RCC 7860 (cell line): ENCODE data around the gene TUBA4B.

Experiments
- DNase-seq: peaks from one replicate; pipeline ENCODE4 v3.0.0-alpha.2; 2015; ENCODE audit warnings: low spot score
- FAIRE-seq: peaks from 2 replicates; lab custom pipeline; 2012; peaks lifted over from hg19 to GRCh38; lab: Jason Lieb, UNC

TUBA4B gene

DNA sequence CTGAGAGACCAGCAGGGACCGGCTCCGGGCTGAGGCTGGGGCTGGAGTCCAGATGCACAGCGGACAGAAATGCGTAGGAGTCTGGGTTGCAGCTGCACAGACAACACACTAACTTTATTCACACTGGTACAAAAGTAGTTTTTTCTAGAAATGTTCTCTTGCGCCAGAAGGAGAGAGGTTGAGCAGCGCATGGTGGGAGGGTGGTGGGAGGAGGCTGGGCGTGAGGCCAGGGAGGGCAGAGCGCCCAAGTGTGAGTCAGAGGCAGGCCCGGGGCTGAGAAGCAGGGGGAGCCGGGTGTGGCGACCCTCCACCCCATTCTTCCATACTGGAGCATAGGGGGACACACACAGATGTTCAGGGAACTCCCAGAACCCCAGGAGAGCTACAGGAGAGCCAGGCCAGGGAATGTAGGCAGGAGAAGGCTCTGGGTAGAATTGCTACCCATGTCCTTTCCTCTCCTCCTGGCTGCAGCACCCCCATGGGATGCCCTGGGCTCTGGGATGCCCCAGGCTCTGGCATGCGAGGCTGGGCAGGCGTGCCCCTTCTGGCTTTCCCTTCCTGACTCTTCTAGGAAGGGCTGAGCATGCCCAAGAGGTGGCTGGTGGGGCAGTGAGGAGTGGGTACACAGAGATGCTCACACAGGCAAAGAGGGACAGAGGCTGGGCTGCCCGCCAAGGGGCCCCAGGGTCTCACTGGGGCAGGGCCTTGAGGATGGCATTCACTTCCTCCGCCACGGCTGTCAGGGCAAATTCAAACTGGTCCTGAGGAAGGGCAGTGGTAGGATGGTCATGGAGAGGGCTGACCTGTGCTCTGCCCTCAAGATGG lies 36.7 kb downstream of the TUBA4B start:
- FAIRE-seq (no peak), DNase-seq (peak; percentile 10)

DNA sequence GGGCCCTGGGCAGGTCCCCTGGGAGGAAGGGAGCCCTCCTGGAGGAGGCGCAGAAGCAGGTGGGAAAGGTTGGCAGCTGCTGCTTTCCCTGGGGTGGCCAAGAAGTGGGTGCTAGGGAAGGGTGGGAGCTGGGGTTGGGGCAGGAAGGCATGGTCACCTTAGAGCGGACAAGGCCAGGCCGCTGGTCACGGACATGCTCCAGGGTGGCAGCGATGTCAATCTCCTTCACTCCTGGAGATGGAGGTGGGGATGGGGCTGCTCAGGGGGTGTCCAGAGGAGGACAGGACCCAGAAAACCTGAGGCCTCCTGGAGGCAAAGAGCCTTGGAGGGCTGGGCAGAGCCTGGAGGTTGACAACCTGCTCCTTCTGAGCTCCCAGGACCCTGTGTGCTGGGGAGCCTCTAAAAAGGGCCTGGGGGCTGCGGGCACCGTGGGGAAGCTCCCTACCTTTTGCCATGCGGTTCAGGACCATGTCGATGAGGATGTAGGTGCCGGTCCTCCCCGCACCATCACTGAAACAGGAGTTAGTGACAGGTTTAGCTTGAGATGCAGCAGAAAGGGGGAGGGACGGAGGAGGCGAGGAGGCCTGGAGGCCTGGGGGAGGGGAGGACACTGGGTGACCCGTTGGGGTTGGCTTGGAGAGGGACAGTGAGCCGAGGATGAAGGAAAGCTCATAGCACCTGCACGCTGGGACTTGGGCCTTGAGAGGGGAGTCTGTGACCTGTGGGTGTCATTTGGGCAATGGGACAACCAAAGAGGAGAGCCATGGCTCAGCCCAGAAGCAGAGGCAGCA lies 37.5 kb downstream of the TUBA4B start:
- no peak for DNase-seq
- FAIRE-seq: no peak

DNA sequence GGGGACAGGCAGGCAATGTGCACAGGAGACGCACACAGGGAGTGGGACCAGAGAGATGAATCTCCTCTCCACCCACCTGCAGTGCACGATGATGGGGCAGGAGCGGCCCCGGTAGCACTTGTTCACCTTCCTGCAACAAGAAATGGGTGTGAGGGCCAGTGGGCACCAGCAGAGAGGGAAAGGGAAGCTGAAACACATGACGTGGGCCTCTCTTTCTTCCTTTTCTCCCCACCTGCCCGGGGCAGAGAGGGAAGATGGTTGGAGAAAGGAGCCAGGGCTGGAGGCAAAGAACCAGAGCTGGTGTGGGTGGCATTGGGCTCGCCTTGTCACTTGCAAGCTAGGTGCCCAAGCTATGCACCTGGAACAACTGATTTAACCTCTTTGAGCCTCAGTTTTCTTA lies 38.4 kb downstream of the TUBA4B start:
- DNase-seq (no peak), FAIRE-seq (no peak)

- FAIRE-seq: no peak
- DNase-seq: no peak
These were observed 39.0 kb downstream of the TUBA4B start for GRCh38 chr2:219291910-219292490.

DNA sequence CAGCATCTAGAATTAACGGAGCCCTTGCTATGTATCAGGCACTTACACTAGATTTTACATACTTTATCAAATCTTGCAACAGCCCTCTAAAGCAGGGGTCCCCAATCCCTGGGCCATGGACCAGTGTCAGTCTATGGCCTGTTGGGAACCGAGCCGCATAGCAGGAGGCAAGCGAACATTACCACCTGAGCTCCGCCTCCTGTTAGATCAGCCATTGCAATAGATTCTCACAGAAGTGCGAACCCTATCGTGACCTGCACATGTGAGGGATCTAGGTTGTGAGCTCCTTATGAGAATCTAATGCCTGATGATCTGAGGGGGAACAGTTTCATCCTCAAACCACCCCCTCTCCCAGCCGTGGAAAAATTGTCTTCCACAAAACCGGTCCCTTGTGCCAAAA lies 39.6 kb downstream of the TUBA4B start:
- DNase-seq (no peak), FAIRE-seq (no peak)

DNA sequence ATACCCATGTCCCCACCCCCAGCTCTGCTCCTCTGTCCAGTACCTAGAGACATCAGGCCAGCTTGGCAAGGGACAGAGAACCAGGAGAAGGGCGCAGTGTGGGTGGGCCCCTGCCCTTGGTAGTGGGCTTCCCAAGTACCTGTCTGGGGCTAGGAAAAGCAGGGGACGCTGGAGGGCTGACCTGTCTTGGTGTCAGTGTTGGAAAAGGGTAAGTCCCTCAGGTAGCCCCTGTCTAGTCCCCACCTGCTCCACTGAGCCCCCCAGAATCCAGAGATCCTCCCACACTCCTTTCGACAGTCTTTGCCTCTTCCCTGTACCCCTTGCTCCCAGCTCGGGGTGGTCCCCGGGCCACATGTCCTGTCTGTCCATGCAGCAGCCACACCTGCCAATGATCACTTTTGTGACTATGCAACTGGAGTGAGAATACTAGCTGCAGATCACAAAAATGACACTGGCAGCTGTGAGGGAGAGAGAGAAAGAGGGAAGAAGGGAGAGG lies 40.7 kb downstream of the TUBA4B start:
- DNase-seq (no peak), FAIRE-seq (no peak)

- DNase-seq (peak; percentile 67), FAIRE-seq (no peak)
These were observed 41.6 kb downstream of the TUBA4B start for GRCh38 chr2:219294356-219295351.

DNA sequence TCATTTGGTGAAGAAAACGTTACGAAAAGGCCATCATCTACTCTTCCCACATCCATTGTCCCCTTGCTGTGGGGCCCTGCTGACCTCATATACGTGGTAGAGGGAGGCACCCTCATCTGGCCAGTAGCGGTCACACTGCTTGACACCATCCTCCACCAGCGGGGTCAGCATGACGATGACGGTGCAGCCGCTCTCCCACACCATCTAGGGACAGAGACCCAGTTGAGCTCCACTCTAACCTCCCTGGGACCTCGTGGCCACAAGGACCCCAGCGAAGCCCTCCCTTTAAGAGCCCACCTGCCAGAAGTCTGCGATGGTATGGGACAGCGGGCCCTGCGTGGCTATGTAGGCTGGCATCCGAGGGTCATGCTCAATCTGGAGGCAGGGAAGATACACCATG lies 43.1 kb downstream of the TUBA4B start:
- DNase-seq: no peak
- FAIRE-seq: no peak

DNA sequence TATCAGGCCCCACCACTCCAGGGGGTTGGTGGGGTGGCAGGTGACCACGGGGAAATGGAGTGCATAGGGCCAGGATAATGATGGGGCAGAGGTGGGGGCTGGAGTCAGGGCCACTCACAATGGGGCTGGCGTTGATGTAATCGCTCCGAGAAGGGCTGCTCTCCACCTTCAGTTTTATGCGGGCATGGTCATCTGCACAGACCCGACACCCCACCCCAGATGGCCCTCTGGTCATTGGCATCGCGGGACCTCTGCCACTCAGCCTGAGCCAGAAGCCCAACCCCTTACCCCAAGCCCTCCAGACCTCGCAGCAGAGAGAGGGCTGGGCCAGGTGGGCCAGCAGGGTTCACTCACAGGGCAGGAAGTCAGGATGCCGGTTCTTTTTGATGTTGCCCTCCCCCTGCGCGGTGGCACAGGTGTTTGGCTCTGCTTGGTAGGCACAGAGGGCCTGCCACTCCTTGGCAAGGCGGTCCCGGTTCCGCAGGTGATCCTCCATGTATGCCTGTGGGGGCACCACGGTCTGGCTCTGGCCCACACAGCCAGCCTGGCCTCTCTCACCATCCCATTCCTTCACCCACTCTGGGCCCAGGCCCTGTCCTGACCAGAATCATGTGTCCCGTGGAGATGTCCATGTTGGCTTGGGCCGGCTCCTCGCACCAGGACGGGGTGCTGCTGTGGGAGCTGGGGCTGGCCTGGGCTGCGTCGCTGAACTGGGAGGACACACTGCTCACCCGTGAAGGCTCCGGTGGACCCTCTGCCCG lies 43.8 kb downstream of the TUBA4B start:
- no peak for DNase-seq
- FAIRE-seq: no peak

DNA sequence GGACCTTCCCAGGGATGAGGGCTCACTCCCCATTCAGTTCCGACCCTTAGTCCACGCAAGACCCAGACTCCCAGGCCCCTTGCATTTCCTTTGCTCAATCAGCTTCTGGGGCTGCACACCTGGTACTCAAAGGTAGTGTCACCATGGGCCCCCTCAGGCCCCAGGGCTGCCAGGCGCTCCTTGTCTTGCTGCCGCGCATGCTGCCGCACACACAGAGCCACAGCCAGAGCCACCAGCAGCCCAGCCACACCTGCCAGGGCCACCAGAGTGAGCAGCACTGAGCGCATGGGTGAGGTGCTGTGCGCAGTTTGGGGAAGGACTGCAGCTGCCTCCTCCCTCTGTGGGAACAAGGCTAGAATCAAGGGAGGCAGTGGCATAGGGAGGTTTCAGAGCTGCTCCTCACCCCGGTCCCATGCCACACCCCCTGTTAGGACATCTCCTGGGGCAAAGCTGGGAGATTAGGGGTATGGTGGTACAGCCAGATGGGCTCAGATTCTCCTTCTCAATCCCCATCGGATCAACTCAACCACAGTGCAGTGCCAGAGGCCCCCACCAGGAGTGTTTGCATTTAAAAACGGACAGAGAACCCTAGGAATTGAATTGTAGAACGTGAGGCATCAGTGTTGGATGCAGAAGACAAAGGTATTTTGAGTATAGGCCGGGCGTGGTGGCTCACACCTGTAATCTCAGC lies 44.9 kb downstream of the TUBA4B start:
- no peak for DNase-seq
- no peak for FAIRE-seq

DNA sequence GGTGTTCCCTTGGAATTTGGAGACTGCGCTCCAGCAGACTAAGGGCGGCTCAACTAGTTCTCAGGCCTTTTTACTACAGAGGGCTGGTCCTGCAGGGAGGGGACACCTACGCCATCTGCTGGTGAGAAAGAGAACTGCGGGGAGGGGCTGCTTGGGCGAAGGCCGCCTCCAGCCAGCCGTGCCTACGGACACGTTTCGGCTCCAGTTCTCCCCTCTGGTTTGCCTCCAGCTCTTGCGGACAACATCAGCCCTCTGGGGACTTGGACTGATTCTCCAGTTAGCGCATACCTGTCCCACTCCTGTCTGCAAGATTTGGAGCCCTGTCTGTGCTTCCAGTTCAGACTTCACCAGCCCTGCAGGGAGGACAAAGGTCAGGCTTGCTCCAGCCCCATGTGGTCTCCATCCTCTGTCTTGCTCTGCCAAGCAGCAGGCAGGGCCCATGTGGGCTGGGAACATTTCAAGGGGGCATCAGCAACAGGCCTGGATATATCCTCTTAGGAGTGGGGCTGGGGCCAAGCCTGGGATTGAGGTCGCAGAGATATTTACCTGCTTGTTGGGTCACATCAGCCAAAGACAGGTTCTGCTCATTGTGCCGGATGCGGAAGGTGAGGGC lies 45.8 kb downstream of the TUBA4B start:
- FAIRE-seq: peak; percentile 30
- DNase-seq: peak; percentile 57

GRCh38 chr2:219299372-219299760 lies 46.3 kb downstream of the TUBA4B start:
- DNase-seq (no peak), FAIRE-seq (no peak)

DNA sequence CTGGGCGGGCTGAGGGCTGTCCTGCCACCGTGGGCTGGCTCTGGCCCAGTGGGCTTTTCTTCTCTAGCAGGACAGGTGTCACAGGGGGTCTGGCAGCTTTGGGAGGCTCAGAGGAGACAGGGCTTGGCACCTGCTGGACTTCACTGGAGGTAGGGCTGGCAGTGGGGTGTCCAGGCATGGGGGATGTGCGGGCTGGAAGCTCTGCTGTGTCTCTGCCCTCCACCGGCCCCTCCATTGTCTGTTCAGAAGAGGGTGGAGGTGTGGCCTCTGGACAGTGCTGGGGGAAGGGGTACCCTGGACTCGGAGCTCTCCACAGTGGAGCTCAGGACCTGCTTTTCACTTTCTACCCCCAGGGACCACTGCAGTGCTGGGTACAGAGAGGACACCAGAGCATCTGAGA lies 47.0 kb downstream of the TUBA4B start:
- FAIRE-seq (no peak), DNase-seq (no peak)

DNA sequence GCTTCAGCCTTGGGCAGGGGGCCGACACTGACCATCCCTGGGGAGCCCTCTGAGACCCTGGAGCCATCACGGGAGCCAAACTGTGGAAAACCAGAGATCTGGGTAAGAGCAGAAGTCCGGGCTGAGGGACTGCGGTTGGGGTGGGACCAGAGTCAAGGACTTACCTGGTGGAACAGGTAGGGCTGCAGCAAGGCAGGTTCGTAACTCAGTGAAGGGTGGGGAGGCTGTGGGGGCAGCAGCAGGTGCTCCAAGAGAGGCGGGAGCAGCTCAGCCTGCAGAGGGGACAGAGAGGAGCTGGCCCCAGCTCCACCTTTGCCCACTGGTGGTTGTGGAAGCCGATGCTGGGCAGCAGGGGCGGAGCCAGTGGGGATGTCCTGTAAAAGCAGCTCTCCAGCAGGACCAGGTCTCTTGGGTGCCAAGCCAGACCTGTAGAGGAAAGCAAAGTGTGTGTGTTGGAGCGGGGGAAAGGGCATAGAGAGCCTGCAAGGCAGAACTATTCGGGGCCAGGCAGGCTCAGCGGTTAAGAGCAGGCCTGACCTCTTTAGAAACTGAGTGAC lies 49.4 kb downstream of the TUBA4B start:
- FAIRE-seq: no peak
- DNase-seq: no peak

- no peak for FAIRE-seq
These were observed 51.2 kb downstream of the TUBA4B start for GRCh38 chr2:219304223-219304622.

GRCh38 chr2:219306047-219306446 lies 53.0 kb downstream of the TUBA4B start:
- FAIRE-seq: no peak
- no peak for DNase-seq

More at GRCh38 chr2:219304223-219304622, 51.2 kb downstream of the TUBA4B start:
- no peak for DNase-seq

GRCh38 chr2:219308142-219309101 lies 55.4 kb downstream of the TUBA4B start:
- FAIRE-seq: no peak
- peak; percentile 48 for DNase-seq
